K562 (cell line): Measurements from ENCODE around the gene DNAJB12. TPM values are rescaled to one million over a fixed set of nuclear protein-coding genes. Genes with fewer than 3 reads are reported as not detected.

ENCODE experiments used
- CSDE1 ChIP-seq, 2 experiments: fragments of 450-650 bp; IDR thresholded peaks; 2 replicates each; pipeline ENCODE4 v1.6.1; 2016; ENCODE audit warnings: mild to moderate bottlenecking in 1 of 2
- CTBP1 ChIP-seq: fragments of 450-650 bp; IDR thresholded peaks from 2 replicates; pipeline ENCODE4 v1.6.1; 2016; ENCODE audit warnings: borderline replicate concordance
- DPF2 ChIP-seq: fragments of 450-650 bp; IDR thresholded peaks from 2 replicates; pipeline ENCODE4 v1.6.1; 2016
- E4F1 ChIP-seq: fragments of 250-450 bp; sonication (Bioruptor Pico); IDR thresholded peaks from 2 replicates; pipeline ENCODE4 v1.5.0; 2021; ENCODE audit warnings: mild to moderate bottlenecking, borderline replicate concordance
- ETV1 ChIP-seq: fragments of 450-650 bp; conservative IDR thresholded peaks from 2 replicates; pipeline ENCODE4 v1.6.1; 2016; ENCODE audit warnings: missing genetic modification characterization, control low read depth, low read depth, missing compliant biosample characterization
- GMEB1 ChIP-seq: fragments of 250-450 bp; sonication (Bioruptor Pico); IDR thresholded peaks from 2 replicates; pipeline ENCODE4 v1.4.0; 2020; ENCODE audit warnings: mild to moderate bottlenecking
- IRF9 ChIP-seq: fragments of 450-650 bp; IDR thresholded peaks from 2 replicates; pipeline ENCODE4 v1.6.1; 2016; ENCODE audit warnings: missing biosample characterization, missing genetic modification characterization
- NFE2 ChIP-seq: IDR thresholded peaks from 2 replicates; pipeline ENCODE4 v1.6.1; 2014; ENCODE audit warnings: antibody characterized with exemption, low read depth
- PML ChIP-seq: IDR thresholded peaks from 2 replicates; pipeline ENCODE4 v1.6.1; 2012; ENCODE audit warnings: low read length, inconsistent platforms
- PTBP1 ChIP-seq: fragments of 200-400 bp; formaldehyde crosslinking; IDR thresholded peaks from 2 replicates; pipeline ENCODE4 v1.6.1; 2017; ENCODE audit warnings: low read depth, low read length
- RBM14 ChIP-seq: fragments of 200-400 bp; formaldehyde crosslinking; IDR thresholded peaks from 2 replicates; pipeline ENCODE4 v1.6.1; 2018; ENCODE audit warnings: low read depth, mild to moderate bottlenecking, low read length, moderate library complexity, borderline replicate concordance; ENCODE audit not compliant: insufficient read depth
- TAF1 ChIP-seq: IDR thresholded peaks from 2 replicates; pipeline ENCODE4 v1.6.1; 2011; ENCODE audit warnings: mild to moderate bottlenecking, low read length, moderate library complexity; ENCODE audit not compliant: insufficient read depth, control insufficient read depth, severe bottlenecking; ENCODE audit errors: extremely low read depth
- TCF7 ChIP-seq: sonication (generic); IDR thresholded peaks from 2 replicates; pipeline ENCODE4 v1.6.1; 2016; ENCODE audit warnings: antibody characterized with exemption, borderline replicate concordance
- ZFP1 ChIP-seq: fragments of 450-650 bp; formaldehyde crosslinking; IDR thresholded peaks from 2 replicates; pipeline ENCODE4 v1.4.0; 2020; ENCODE audit warnings: mild to moderate bottlenecking, mixed read lengths
- ZKSCAN8 ChIP-seq: fragments of 200-800 bp; sonication (Bioruptor generic); IDR thresholded peaks from 2 replicates; pipeline ENCODE4 v1.6.1; 2016; ENCODE audit warnings: missing genetic modification characterization, missing compliant biosample characterization
- polyA plus RNA-seq, 8 experiments: library from polyadenylated mRNA; depleted of rRNA in 4 of 8; stranded (reverse) in 5 of 8; unstranded in 3 of 8; fragments of >200 nt; fragmentation: Nextera tagmentation in 2 of 8; fragmentation: Illumina TruSeq in 1 of 8; extraction: Ambion mirVana in 2 of 8; extraction: Trizol in 1 of 8; gene quantifications; 2 replicates each; pipeline versions ENCODE4 v1.2.1 to v1.2.3, GENCODE V29; 2011 to 2014; ENCODE audit warnings: inconsistent platforms in 1 of 8, missing spikeins in 1 of 8
- total RNA-seq, 7 experiments: library from RNA; depleted of rRNA in 6 of 7; stranded (reverse); fragments of >200 nt in 6 of 7; fragmentation: Illumina TruSeq in 2 of 7; extraction: Trizol in 2 of 7; gene quantifications; 2 replicates each; pipeline versions ENCODE4 v1.2.1 to v1.2.3, GENCODE V29; 2011 to 2021; ENCODE audit warnings: low replicate concordance in 1 of 7
- TF ChIP-seq, protein P1 (sequence below): fragments of 250-450 bp; sonication (Bioruptor Pico); IDR thresholded peaks from 2 replicates; pipeline ENCODE4 v1.9.0; 2021; ENCODE audit warnings: mild to moderate bottlenecking, inconsistent platforms
- TF ChIP-seq, protein P2 (sequence below): fragments of 450-650 bp; IDR thresholded peaks from 2 replicates; pipeline ENCODE4 v1.6.1; 2017; ENCODE audit warnings: mild to moderate bottlenecking, moderate library complexity
- TF ChIP-seq, protein P3 (sequence below): fragments of 450-650 bp; IDR thresholded peaks from 2 replicates; pipeline ENCODE4 v1.6.1; 2016

The DNAJB12 gene
- total and polyA plus RNA-seq, 9 of the 15 experiments (the other 6 are each of a cell fraction or from before 2014, with no cell fraction given), result 3.5 to 31.5 (median 20.3) TPM

GRCh38 chr10:72308320-72308987, 46.3 kb downstream of the DNAJB12 start (continued):
- TF ChIP-seq TAF1 (peak; percentile 19), GMEB1 (CRISPR knock-in tag) (peak; percentile 16), ZFP1 (CRISPR knock-in tag) (peak; percentile 59), E4F1 (no peak), ETV1 (tag) (peak; percentile 99), RBM14 (no peak), PML (0 out of 2 replicates have a peak, but pooled peaks have one; percentile 59), IRF9 (tag) (peak; percentile 6; the same call in 1 of the 2 replicates), CSDE1 (IDR thresholded peaks at IDR 0.05) (no peak), CTBP1 (peak; percentile 88), TCF7 (peak; percentile 60; the same call in 1 of the 2 replicates), NFE2 (peak; percentile 74), PTBP1 (no peak), DPF2 (peak; percentile 95), ZKSCAN8 (CRISPR knock-in tag) (peak; percentile 85; the same call in 1 of the 2 replicates)
- TF ChIP-seq, protein P1, sequence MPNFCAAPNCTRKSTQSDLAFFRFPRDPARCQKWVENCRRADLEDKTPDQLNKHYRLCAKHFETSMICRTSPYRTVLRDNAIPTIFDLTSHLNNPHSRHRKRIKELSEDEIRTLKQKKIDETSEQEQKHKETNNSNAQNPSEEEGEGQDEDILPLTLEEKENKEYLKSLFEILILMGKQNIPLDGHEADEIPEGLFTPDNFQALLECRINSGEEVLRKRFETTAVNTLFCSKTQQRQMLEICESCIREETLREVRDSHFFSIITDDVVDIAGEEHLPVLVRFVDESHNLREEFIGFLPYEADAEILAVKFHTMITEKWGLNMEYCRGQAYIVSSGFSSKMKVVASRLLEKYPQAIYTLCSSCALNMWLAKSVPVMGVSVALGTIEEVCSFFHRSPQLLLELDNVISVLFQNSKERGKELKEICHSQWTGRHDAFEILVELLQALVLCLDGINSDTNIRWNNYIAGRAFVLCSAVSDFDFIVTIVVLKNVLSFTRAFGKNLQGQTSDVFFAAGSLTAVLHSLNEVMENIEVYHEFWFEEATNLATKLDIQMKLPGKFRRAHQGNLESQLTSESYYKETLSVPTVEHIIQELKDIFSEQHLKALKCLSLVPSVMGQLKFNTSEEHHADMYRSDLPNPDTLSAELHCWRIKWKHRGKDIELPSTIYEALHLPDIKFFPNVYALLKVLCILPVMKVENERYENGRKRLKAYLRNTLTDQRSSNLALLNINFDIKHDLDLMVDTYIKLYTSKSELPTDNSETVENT (CRISPR knock-in tag), result peak; percentile 23; the same call in 1 of the 2 replicates
- TF ChIP-seq, protein P2, sequence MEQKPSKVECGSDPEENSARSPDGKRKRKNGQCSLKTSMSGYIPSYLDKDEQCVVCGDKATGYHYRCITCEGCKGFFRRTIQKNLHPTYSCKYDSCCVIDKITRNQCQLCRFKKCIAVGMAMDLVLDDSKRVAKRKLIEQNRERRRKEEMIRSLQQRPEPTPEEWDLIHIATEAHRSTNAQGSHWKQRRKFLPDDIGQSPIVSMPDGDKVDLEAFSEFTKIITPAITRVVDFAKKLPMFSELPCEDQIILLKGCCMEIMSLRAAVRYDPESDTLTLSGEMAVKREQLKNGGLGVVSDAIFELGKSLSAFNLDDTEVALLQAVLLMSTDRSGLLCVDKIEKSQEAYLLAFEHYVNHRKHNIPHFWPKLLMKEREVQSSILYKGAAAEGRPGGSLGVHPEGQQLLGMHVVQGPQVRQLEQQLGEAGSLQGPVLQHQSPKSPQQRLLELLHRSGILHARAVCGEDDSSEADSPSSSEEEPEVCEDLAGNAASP, result no peak
- TF ChIP-seq, protein P3, sequence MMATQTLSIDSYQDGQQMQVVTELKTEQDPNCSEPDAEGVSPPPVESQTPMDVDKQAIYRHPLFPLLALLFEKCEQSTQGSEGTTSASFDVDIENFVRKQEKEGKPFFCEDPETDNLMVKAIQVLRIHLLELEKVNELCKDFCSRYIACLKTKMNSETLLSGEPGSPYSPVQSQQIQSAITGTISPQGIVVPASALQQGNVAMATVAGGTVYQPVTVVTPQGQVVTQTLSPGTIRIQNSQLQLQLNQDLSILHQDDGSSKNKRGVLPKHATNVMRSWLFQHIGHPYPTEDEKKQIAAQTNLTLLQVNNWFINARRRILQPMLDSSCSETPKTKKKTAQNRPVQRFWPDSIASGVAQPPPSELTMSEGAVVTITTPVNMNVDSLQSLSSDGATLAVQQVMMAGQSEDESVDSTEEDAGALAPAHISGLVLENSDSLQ, result peak; percentile 60; the same call in 1 of the 2 replicates
